Activated CD4-positive, alpha-beta T cell treated with anti-CD3 and anti-CD28 coated beads, Interleukin-2, amount 10 ng/mL, durations not matched to agents 7 days and 5 days (primary cell): Measurements from ENCODE around the gene MYO5A. TPM values are rescaled to one million over a fixed set of nuclear protein-coding genes. Genes with fewer than 3 reads are reported as not detected.

Experiments
- CTCF ChIA-PET: fragments of 350-600 bp; sonication (Branson Sonifier 250); formaldehyde crosslinking; loops from one replicate; lab custom pipeline; 2021; ENCODE audit warnings: antibody characterized with exemption; lab: Charles Lee
- POLR2A ChIA-PET: fragments of 350-600 bp; sonication (Branson Sonifier 250); formaldehyde crosslinking; loops from one replicate; lab custom pipeline; 2021; ENCODE audit warnings: antibody characterized with exemption; lab: Charles Lee
- DNase-seq: peaks from one replicate; pipeline ENCODE4 v3.0.0-alpha.2; 2020
- H3K27ac Mint-ChIP-seq: one replicate; pipeline ENCODE4 v1.8.0; 2021; ENCODE audit warnings: mild to moderate bottlenecking, moderate library complexity, mixed read lengths
- H3K27me3 Mint-ChIP-seq: one replicate; pipeline ENCODE4 v1.8.0; 2021; ENCODE audit warnings: mixed read lengths
- H3K36me3 Mint-ChIP-seq: one replicate; pipeline ENCODE4 v1.8.0; 2021; ENCODE audit warnings: low read depth, mixed read lengths
- H3K4me1 Mint-ChIP-seq: one replicate; pipeline ENCODE4 v1.8.0; 2021; ENCODE audit warnings: mixed read lengths
- H3K4me3 Mint-ChIP-seq: one replicate; pipeline ENCODE4 v1.8.0; 2021; ENCODE audit warnings: mild to moderate bottlenecking, moderate library complexity, mixed read lengths
- H3K9me3 Mint-ChIP-seq: one replicate; pipeline ENCODE4 v1.8.0; 2021; ENCODE audit warnings: mixed read lengths
- total RNA-seq, 2 experiments: library from RNA; stranded (reverse); gene quantifications; one replicate each; pipeline ENCODE4 v1.2.3, GENCODE V29; 2021

The MYO5A gene
- total RNA-seq, 2 experiments from 2014 or later, result 34.0 to 34.5 TPM

- Mint-ChIP-seq H3K4me1 (no peaks in the 10 kb centered on the region), H3K27me3 (peaks cover 5% of the 10 kb centered on the region), H3K27ac (no peak overlapping the region), H3K9me3 (no peaks in the 10 kb centered on the region), H3K36me3 (no peaks in the 10 kb centered on the region), H3K4me3 (no peak overlapping the region)
- ChIA-PET CTCF (interaction anchor here (1.0 to 1.6 kb wide), 4 partner anchors 11 to 28 kb away, joined by 3 to 5 read pairs (median 4); no protein-coding TSS in a partner anchor), POLR2A (no interaction called here)
- DNase-seq, result no peak
Measured at GRCh38 chr15:52281085-52282035, 247.3 kb downstream of the MYO5A start.

- Mint-ChIP-seq H3K36me3 (no peaks in the 10 kb centered on the region), H3K9me3 (no peaks in the 10 kb centered on the region), H3K4me1 (no peaks in the 10 kb centered on the region), H3K27ac (no peak overlapping the region), H3K4me3 (no peak overlapping the region), H3K27me3 (peaks cover 7% of the 10 kb centered on the region)
- CTCF ChIA-PET, result interaction anchor here (0.6 to 2.1 kb wide), 6 partner anchors 11 to 1011 kb away, joined by 3 to 9 read pairs (median 4); no protein-coding TSS in a partner anchor
- POLR2A ChIA-PET, result interaction anchor here (0.6 kb wide), 1 partner anchor 362 kb away, joined by 3 read pairs; no protein-coding TSS in a partner anchor
- DNase-seq, result no peak
Measured at GRCh38 chr15:52280326-52281084, 248.2 kb downstream of the MYO5A start.

- no peak for DNase-seq
- Mint-ChIP-seq H3K9me3 (no peaks in the 10 kb centered on the region), H3K4me3 (no peak overlapping the region), H3K36me3 (no peaks in the 10 kb centered on the region), H3K27ac (no peak overlapping the region), H3K4me1 (no peaks in the 10 kb centered on the region), H3K27me3 (peaks cover 13% of the 10 kb centered on the region)
- ChIA-PET CTCF (interaction anchor here (1.1 to 2.1 kb wide), 2 partner anchors 9 to 17 kb away, joined by 3 to 9 read pairs; no protein-coding TSS in a partner anchor), POLR2A (no interaction called here)
Measured at GRCh38 chr15:52278636-52279367, 249.9 kb downstream of the MYO5A start.

GRCh38 chr15:52278135-52278534 lies 250.5 kb downstream of the MYO5A start:
- Mint-ChIP-seq H3K27me3 (peaks cover 16% of the 10 kb centered on the region), H3K36me3 (no peaks in the 10 kb centered on the region), H3K27ac (no peak overlapping the region), H3K4me3 (no peak overlapping the region), H3K4me1 (no peaks in the 10 kb centered on the region), H3K9me3 (no peaks in the 10 kb centered on the region)
- CTCF ChIA-PET, result interaction anchor here (0.8 to 2.1 kb wide), 4 partner anchors 8 to 19 kb away, joined by 3 to 9 read pairs (median 4); no protein-coding TSS in a partner anchor
- no peak for DNase-seq
- POLR2A ChIA-PET, result no interaction called here

- CTCF ChIA-PET, result interaction anchor here (0.8 to 1.1 kb wide), 3 partner anchors 12 to 18 kb away, joined by 3 to 4 read pairs (median 4); no protein-coding TSS in a partner anchor
- Mint-ChIP-seq H3K27me3 (peaks cover 16% of the 10 kb centered on the region), H3K27ac (no peak overlapping the region), H3K4me3 (no peak overlapping the region), H3K36me3 (no peaks in the 10 kb centered on the region), H3K9me3 (no peaks in the 10 kb centered on the region), H3K4me1 (no peaks in the 10 kb centered on the region)
- POLR2A ChIA-PET, result no interaction called here
- DNase-seq, result no peak
Measured at GRCh38 chr15:52277575-52277974, 251.1 kb downstream of the MYO5A start.

GRCh38 chr15:52276256-52276770 lies 252.4 kb downstream of the MYO5A start:
- DNase-seq, result no peak
- H3K27ac Mint-ChIP-seq, result no peak overlapping the region
- H3K36me3 Mint-ChIP-seq, result no peaks in the 10 kb centered on the region
- H3K9me3 Mint-ChIP-seq, result no peaks in the 10 kb centered on the region
- H3K4me3 Mint-ChIP-seq, result no peak overlapping the region
- ChIA-PET POLR2A (no interaction called here), CTCF (no interaction called here)
- H3K4me1 Mint-ChIP-seq, result no peaks in the 10 kb centered on the region
- peaks cover 16% of the 10 kb centered on the region for H3K27me3 Mint-ChIP-seq

- POLR2A ChIA-PET, result no interaction called here
- DNase-seq, result no peak
Measured at GRCh38 chr15:52263563-52264282, 265.0 kb downstream of the MYO5A start.

GRCh38 chr15:52262364-52262763 lies 266.3 kb downstream of the MYO5A start:
- Mint-ChIP-seq H3K9me3 (no peaks in the 10 kb centered on the region), H3K27me3 (no peaks in the 10 kb centered on the region), H3K4me1 (peaks cover 51% of the 10 kb centered on the region), H3K4me3 (peak overlapping the region; percentile 33), H3K27ac (peak overlapping the region; percentile 94), H3K36me3 (peaks cover 13% of the 10 kb centered on the region)
- POLR2A ChIA-PET, result no interaction called here
- CTCF ChIA-PET, result interaction anchor here (0.6 to 1.9 kb wide), 11 partner anchors 9 to 474 kb away, joined by 3 to 8 read pairs (median 4); partner anchors contain the start of gene MYO5C
- peak; percentile 16 for DNase-seq

More at GRCh38 chr15:52263563-52264282, 265.0 kb downstream of the MYO5A start:
- Mint-ChIP-seq H3K27ac (peak overlapping the region; percentile 94), H3K36me3 (peaks cover 13% of the 10 kb centered on the region), H3K9me3 (no peaks in the 10 kb centered on the region), H3K4me1 (peaks cover 41% of the 10 kb centered on the region), H3K4me3 (no peak overlapping the region), H3K27me3 (no peaks in the 10 kb centered on the region)
- CTCF ChIA-PET, result interaction anchor here (1.2 kb wide), 1 partner anchor 8 kb away, joined by 4 read pairs; no protein-coding TSS in a partner anchor

- Mint-ChIP-seq H3K27me3 (no peaks in the 10 kb centered on the region), H3K9me3 (no peaks in the 10 kb centered on the region), H3K27ac (peak overlapping the region; percentile 94), H3K4me3 (peak overlapping the region; percentile 33), H3K4me1 (peaks cover 58% of the 10 kb centered on the region), H3K36me3 (peaks cover 13% of the 10 kb centered on the region)
- ChIA-PET POLR2A (interaction anchor here (0.5 kb wide), 1 partner anchor 9 kb away, joined by 9 read pairs; no protein-coding TSS in a partner anchor), CTCF (interaction anchor here (0.6 to 1.9 kb wide), 13 partner anchors 9 to 474 kb away, joined by 3 to 8 read pairs (median 4); partner anchors contain the start of gene MYO5C)
- peak; percentile 78 for DNase-seq
Measured at GRCh38 chr15:52261498-52262242, 267.0 kb downstream of the MYO5A start.

- no peak overlapping the region for H3K4me3 Mint-ChIP-seq
- no peaks in the 10 kb centered on the region for H3K27me3 Mint-ChIP-seq
- DNase-seq, result no peak
- peaks cover 13% of the 10 kb centered on the region for H3K36me3 Mint-ChIP-seq
- POLR2A ChIA-PET, result no interaction called here
- CTCF ChIA-PET, result interaction anchor here (1.2 to 1.9 kb wide), 7 partner anchors 10 to 473 kb away, joined by 3 to 6 read pairs (median 4); partner anchors contain the start of gene MYO5C
- no peaks in the 10 kb centered on the region for H3K9me3 Mint-ChIP-seq
- peaks cover 64% of the 10 kb centered on the region for H3K4me1 Mint-ChIP-seq
- peak overlapping the region; percentile 94 for H3K27ac Mint-ChIP-seq
Measured at GRCh38 chr15:52261026-52261425, 267.7 kb downstream of the MYO5A start.
